ENCODE results near the gene ULBP2.
"Not testable (repeated sequence)": the region's sequence is repeated elsewhere in the genome, so short reads cannot be mapped to it uniquely, and the experiment has no call there.

Gene ULBP2

DNA sequence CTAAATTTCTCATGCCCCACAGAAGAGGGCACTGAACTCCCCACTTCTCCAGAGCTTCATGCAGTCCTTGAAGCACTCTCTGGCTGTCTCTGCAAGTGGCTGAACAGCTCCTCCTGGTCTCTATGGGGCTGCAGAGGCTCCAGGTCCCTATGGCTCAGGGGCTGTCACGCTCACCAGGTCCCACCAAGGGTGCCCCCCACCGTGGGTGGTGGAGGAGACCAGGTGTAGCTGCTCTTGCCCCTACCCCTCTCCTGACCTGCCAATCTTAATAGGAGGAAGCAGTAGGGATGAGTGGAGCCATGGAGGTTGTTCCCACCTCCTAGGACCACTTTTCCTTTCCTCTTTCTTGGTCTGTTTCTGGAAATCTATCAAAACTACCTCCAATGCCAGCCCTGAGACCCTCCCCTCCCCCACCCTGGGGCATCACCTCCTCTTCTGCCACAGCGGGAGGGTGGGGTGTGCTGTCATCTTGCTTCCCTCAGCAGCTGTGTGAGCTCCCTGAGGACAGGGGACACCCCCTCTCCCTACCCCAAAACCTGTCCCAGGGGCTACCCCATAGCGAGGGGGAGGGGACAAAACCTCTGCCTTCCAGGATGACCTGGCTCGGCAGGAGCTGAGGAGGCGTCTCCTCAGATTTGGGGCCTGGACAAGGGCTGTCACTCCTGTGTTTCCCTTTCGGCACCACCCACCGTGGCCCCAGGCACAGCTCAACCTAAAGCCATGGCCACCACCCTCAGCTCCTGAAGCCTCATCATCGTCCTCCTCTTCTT, 31.9 kb upstream of the ULBP2 start:
- DNase-seq = no peak

- no peak for DNase-seq
Measured at GRCh38 chr6:149910721-149911151, 31.1 kb upstream of the ULBP2 start.

DNA sequence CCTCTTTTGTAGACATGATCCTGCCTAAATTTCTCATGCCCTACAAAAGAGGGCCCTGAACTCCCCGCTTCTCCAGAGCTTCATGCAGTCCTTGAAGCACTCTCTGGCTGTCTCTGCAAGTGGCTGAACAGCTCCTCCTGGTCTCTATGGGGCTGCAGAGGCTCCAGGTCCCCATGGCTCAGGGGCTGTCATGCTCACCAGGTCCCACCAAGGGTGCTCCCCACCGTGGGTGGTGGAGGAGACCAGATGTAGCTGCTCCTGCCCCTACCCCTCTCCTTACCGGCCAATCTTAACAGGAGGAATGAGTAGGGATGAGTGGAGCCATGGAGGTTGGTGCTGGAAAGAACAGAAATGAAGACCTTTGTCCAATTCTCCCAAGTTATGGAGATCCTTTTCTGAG, 29.1 kb upstream of the ULBP2 start:
- not testable (repeated sequence) for DNase-seq

DNA sequence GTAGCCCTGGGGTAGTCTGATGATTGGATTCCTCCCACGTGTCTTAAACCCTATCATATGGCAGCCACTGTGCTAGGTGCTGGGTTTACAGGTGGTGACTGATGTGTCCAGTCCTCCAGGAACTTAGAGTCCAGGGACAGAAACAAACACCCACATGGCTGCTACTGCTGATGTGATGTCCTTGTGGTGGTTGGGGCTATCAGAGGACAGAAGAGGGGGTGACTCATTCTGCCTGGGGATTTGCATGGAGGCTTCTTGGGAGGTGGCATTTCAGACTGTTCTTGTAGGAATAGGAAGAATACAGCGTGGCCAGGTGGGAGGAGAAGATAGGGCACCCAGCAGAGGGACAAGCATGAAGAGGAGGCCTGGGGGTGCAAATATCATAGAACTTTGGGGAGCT, 28.7 kb upstream of the ULBP2 start:
- no peak for DNase-seq

GRCh38 chr6:149913540-149914240, 28.1 kb upstream of the ULBP2 start:
- DNase-seq = no peak

GRCh38 chr6:149915970-149916865, 25.6 kb upstream of the ULBP2 start:
- DNase-seq = no peak

GRCh38 chr6:149917679-149918078, 24.1 kb upstream of the ULBP2 start:
- no peak for DNase-seq

DNA sequence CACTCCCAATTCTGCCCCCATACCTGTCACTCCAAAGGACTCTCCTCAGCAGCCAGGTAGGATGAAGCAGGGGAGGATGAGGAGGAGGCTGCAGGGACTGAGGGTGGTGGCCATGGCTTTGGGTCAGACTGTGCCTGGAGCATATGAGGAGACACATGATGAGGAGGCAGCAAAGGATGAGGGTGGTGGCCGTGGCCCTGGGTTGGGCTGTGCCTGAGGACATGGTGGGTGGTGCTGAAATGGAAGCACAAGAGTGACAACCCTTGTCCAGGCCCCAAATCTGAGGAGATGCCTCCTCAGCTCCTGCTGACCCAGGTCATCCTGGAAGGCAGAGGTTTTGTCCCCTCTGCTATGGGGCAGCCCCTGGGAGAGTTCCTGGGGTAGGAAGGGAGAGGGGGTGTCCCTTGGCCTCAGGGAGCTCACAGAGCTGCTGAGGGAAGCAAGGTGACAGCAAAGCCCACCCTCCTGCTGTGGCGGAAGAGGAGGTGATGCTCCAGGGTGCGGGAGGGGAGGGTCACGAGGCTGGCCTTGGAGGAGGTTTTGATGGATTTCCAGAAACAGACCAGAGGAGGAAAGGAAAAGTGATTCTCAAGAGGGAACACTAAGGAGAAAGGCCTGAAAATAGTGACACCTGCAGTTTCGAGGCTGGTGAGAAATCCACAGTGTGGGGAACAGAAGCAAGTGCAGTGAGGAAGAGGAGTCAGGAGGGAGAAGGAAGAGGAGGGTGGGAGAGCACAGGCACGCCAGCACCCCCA, 23.5 kb upstream of the ULBP2 start:
- no peak for DNase-seq

GRCh38 chr6:149919126-149919833, 22.5 kb upstream of the ULBP2 start:
- not testable (repeated sequence) for DNase-seq

DNA sequence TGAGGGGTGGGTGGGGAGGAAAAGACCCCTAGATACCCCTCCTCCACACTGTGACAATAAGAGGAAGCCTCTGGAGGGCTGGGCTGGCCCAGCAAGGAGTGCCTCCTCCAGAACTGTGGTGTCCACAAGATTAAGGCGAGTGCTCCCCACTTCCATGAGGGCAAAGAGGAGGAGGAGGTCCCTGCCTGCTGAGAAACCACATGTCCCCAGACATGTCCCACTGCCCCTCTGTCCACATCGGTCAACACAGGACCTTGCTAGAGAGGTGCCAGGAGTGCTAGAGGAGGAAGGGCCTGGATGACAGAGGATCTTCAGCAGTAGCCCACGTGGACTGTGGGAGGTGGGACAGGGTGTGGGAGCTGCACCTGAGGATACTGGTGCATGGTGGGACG, 22.0 kb upstream of the ULBP2 start:
- DNase-seq = no peak

DNA sequence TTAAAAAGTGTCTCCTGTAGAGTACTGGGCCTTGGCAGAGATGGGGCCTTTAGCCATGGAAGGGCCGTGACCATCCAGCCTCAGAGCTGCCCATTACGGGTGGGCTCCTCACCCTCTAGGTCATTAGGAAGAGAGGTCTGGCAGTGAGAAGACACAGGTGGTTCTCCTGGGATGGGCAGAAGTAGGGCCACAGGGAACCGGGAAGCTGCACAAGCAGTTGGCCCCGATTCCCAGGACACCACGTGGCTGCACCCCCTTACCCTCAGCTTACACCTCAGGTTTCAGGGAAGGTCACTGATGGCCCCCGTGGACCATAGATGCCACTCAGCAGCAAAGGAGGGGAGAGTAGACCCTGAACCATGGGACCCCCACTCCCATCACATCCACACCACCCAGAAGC, 20.5 kb upstream of the ULBP2 start:
- DNase-seq = no peak

DNA sequence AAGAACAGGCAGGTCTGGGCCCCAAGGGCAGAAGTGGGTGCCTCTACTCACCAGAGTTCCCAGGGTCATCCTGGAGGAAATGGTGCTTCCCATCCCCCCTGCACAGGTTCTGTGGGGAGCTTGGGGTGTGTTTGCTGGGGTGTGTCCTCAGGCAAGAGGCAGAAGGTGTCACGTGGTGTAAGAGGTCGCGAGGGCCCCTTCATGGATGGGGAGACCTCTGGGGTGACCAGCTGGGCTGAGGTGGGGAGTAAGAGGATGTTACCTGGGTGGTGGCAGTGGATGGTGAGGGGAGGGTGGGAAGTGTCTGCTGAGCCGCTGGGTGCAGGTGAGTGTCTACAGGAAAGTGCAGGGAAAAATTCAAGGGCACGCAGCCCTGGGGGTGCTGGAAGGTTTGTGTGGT, 19.7 kb upstream of the ULBP2 start:
- DNase-seq = not testable (repeated sequence)

DNA sequence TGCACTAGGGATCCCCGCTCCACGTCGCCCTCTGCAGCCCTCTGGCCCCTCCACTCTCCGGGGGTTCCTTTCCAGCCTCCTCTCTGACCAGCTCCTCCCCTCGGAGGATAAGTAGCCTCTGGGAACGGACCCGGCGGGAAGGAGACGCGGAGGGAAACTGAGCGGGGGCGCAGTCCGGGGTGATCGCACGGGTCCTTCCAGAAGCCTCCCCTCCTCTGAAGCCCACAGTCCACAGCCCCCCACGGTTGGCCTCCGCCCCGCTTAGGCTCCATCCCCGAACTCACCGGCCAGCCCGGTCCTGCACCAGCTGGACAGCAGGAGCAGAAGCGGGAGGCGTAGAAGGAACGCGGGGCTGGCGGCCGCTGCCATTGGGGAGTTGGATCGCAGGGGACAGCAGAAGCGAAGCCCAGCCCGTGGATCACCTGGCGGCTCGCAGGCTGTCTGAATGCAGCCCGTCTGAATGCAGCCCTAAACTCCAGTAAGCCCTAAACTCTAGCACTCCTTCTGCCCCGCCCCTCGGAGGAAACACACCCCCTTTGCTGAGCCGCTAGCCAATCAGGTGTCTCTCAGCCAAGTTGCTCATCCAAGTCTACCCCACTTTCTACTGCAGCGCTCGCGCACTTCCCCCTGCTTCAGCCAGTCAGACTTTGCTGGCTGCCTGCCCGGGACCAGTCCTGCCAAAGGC, 19.0 kb upstream of the ULBP2 start, which contains the start of gene RAET1G:
TSS of gene RAET1G (minus strand) at position 480 of the 685 bp plus-strand sequence. CDS start at position 369, 111 bp downstream.
- DNase-seq = peak; percentile 68

- DNase-seq = no peak
Measured at GRCh38 chr6:149923327-149923986, 18.4 kb upstream of the ULBP2 start.

GRCh38 chr6:149924206-149924932, 17.4 kb upstream of the ULBP2 start:
- no peak for DNase-seq

DNA sequence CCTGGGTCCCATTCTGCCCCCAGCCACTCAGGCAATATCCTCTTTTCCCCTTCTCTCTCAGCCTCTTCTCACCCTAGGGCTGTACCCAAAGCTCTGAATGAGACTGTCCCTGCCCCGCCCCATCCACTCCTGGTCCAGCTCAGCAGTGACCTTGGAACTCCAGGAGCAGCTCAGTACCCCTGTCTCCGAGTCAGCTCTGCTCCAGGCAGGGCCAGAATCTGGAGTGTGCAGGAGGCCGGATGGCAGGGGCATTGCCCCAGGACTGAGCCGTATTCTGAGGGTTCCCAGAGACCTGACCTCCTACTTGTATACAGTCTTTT, 16.9 kb upstream of the ULBP2 start:
- DNase-seq = no peak

DNA sequence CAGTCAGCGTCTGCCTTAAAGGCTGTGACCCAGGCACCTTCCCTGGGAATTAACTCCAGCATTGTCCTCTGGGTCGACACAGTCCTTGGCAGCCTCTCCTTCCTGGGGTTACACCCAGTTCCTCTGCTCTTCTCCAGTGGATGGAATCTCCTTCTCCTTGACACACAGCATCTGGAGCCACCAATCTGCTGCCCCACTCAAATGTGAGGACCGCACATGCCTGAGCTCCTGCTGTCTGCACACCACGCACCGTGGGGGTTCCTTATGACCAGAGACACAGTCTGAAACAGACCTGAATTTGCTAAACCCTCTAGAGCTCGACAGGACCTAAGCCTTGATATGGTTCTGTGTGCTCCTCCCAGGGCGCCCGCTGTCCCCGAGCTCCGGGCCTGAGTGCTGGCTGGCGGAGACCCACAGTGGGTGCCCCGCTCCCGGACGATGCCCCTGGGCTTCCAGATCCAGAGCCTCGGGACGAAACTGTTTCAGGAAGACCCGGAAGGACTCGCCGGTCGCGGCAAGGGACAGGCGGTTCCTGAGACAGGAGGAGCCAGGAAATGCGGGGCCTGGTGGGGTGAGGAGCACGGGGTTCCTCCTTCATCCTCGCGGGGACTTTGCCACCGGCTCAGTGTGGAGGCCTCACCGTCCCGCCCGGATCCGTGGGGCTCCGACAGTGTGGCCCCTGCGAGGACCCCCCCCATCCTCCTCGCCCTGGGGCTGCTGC, 16.4 kb upstream of the ULBP2 start:
- DNase-seq = no peak

DNA sequence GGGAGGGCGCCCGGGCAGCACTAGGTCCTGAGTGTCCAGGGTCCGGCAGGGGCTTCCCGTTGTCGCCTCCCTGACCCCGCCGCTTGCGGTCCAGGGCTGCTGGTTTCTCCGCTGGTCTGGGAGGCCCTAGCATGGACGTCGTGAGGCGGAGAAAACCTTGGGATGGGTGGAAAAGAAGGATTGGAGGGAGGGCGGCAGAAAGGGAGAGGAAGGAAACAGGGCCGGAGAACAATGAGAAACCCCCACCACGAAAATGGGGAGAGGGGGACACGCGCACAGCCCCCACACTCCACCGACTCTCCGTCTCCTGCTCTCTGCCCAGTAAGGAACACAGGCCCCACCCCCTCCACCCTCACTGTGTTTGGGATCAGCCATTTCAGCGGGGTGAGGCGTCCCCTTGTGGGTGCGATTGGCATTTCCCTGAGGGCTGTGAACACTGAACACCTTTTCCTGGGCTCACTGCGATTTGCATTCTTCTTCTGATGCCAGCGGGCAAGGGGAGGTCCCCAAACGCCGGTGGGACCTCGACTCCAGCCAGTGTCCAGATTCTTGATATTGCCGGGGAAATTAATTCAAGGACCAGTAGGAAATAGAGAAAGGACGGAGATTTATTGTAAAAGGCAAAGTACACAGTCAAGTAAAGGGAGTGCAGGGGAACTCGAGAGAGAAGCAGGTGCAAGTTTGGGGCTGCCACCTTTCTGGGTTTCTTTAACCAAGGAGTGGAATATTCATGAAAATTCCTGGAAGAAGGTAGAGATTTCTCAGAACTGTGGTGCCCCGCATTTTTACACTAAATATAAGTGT, 15.6 kb upstream of the ULBP2 start:
- DNase-seq = peak; percentile 58

DNA sequence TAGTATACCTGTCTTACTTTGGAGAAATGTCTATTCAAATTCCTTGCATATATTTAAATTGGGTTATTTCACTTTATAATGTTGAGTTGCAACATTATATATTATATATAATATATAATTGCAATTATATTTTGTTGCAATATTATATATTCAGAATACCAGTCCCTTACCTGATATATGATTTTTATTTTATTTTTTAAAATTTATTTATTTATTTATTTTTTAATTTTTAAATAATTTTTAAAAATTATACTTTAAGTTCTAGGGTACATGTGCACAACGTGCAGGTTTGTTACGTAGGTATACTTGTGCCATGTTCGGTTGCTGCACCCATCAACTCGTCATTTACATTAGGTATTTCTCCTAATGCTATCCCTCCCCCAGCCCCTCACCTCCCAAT, 14.8 kb upstream of the ULBP2 start:
- DNase-seq = not testable (repeated sequence)

Measured in amniotic stem cell (primary cell).